Hepatic stellate cell (primary cell): ENCODE data around the gene SPAG16.
"Not testable (repeated sequence)": the region's sequence is repeated elsewhere in the genome, so short reads cannot be mapped to it uniquely, and the experiment has no call there.

Source experiments
- DNase-seq: peaks from one replicate; pipeline ENCODE4 v3.0.0; 2011; ENCODE audit warnings: low spot score

SPAG16 gene

DNA sequence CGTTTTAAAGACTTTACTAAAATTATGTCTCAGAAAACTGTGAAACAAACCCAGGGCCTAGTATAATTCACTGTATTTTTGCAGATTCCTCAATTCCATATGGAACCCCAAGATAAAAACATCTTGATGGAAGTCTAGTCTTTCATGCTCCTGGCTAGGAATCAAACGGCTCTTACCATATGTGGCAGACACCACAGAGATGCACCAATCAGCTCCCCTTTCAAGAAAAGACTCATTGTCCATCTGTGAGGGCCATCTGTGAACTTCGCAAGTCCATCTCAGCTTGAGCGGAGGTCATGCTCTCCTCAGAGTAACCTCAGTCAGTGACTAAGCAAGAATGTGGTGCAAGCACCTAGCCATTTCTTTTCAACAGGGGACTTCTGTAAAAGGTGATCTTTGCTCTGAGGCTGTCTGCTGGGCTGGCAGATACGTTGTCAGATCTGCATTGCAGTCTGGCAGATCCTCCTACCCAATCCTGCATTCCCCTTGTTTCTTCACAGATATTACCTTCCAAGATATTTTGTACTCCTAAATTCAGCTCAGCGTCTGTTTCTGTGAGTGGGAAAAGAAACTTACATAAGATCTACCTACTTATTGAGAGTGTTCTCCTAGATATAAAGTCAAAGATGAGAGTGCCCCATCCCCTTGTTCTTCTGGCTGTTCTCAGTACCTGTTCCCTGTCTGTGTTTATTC is 419.3 kb downstream of the SPAG16 start:
- no peak for DNase-seq

DNA sequence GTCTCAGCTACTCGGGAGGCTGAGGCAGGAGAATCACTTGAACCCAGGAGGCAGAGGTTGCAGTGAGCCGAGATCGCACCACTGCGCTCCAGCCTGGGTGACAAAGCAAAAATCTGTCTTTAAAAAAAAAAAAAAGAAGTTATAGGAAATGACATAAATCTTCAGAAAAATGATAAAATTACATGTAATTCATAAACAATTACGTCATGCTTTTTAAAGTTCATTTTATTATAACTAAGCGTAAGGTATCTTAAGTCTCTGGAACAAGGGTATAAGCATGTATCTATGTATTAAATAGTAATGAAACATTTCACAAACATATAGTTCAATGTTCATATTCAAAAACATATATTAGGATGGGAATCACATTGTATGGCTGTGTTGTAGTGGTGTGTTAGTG is 425.9 kb downstream of the SPAG16 start:
- no peak for DNase-seq

DNA sequence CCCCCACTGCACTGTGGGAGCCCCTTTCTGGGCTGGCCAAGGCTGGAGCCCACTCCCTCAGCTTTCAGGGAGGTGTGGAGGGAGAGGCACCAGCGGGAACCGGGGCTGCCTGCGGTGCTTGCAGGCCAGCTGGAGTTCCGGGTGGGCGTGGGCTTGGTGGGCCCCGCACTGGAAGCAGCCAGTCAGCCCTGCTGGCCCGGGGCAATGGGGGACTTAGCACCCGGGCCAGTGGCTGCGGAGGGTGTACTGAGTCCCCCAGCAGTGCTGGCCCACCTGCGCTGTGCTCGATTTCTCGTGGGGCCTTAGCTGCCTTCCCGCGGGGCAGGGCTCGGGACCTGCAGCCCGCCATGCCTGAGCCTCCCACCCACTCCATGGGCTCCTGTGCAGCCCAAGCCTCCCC is 434.1 kb downstream of the SPAG16 start:
- DNase-seq, result not testable (repeated sequence)

DNA sequence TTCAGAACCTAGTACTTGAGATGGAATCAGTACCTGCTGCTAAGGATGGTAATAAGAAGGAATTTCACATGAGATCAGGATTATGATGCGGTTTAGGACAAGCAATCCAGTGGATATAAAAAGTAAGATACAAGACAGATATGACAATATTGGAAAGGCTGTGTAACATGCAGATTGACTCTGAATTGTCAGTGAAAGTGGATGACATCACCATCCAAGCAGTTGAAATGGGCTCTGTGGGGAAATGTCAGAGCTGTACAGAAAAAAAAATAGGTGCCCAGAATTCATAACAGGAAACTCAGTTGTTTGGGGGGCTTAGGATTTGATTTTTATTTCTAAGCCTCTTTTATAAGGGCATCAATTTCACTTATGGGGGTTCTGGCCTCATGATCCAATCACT is 438.3 kb downstream of the SPAG16 start:
- no peak for DNase-seq

DNA sequence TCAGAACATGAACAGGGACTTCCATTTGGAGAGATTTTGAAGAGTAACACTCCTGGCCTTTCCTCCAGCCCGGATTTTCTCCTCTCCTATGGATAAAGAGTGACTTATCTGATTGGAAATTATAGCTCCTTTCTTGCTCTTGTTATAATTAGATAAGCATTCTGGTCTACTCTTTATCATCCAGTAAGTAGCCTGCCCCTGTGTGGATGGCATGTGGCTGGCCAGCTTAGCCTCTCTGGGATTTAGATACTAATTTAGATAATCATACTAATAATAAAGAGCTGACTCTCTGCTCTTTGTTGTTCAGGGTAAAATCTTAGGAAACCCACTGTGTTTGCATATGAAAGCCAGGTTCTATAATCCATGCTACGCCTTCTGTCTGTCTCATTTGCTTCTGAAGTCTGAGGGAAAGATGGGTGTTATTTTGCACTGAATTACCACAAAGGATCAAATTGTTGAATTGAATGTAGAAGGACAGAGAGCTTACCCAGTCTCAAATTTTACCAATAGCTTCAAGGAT is 438.8 kb downstream of the SPAG16 start:
- DNase-seq, result no peak

DNA sequence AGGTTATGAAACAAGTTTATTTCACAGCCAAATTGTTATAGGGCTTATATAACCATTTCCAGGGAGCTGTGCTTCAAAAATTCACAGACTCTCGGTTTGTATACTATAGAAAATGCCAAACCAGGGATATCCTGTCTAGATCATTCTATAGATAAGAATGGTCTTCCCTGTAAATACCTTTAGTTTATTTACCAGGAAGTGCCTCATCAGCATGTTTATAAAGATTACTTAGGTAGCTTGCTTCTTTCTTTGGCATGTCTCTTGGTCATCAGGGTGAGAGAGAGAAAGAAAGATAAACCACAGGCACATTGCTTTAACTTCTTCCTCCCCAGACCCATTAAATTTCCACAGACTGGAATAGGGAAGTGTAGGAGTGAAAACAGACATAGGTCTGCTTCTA is 439.4 kb downstream of the SPAG16 start:
- no peak for DNase-seq

DNA sequence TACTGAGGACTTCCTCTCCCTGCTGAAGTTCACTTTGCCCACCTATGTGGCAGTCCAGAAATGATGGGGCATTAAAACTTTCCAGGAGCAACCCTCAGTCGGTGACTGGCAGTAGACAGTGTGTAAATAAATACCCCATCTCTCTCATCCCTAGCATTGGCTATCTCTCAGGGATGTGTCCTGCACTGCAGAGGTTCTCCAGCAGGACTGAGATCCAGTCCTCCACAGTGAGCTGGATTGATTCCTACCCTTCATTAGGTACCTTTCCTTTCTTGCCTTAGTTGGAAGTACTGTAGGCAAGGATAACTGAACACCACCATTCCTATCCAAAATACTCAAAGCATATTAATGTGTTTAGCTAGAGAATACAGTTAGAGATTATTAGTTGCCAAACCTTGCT is 441.8 kb downstream of the SPAG16 start:
- no peak for DNase-seq

DNA sequence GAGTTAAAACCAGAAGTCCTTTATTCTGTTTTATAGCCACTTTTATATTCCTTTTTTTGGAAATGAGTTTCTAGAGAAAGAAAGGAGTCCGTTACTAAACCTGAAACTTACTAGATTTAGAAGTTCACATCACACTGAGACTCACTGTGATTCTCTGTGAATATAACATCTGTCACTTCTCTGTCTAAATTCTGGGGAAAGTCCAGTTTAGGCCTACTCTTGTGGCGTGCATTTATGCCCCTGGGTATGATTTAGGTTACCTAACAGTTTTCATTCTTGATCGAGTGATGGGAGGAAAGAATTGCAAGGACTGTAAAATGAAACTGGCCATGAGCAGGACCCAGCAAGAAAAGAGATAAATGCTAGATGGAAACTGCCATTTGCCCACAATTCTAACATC is 449.6 kb downstream of the SPAG16 start:
- DNase-seq, result no peak

DNA sequence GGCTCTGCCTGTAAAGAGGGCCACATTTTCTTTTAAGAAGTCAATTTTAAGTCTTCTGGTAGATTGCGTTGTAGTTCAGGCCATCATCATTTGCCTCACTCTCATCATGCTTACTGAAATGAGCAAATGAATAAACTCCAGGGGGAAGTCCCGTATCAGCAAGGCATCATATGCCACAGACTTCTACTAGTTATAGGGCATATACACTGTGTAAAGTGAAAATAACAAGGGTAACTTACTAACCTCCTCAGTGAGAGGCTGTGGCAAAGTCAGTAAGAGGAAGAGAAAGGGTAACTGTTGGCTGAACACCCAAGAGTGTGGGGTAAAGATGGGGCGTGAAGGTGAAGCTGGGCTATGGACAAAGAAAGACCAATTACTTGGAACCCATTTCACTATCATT is 456.2 kb downstream of the SPAG16 start:
- DNase-seq, result no peak

DNA sequence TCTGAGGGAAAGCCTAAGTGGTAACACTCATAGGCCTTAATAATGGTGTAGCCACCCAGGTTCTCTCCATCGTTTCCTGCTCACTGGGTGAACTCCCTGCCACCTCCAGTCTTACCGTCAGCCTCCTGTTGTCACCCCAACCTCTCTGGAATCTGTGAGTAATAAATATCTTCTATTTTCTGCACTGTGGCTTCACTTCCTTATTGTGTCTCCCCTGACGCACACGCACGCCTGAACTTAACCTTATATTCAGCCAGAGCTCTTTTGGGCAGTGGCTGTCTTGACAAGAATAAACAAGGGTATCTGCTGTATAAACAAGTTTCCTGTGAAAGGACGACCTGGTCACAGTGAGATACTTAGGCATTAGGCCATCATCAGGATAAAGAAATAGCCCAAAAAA is 467.2 kb downstream of the SPAG16 start:
- DNase-seq, result no peak

DNA sequence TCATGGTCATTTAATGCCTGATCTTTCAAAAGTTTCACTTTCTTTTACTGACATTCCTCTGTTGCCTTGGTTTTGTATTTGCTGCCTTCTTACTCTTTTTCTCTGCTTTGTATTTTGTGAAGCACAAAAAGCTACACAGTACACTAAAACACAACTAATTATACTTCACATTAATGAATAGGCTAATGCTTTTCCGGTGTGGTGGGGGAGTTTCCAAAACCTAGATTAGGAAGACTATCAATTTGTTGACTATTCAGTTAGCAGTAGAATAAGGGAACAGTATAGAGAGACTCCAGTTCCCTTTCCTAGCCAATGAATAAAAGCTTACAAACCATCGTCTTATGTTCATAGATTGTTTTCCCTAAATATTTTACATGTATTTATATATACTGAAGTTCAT is 468.3 kb downstream of the SPAG16 start:
- DNase-seq, result no peak

DNA sequence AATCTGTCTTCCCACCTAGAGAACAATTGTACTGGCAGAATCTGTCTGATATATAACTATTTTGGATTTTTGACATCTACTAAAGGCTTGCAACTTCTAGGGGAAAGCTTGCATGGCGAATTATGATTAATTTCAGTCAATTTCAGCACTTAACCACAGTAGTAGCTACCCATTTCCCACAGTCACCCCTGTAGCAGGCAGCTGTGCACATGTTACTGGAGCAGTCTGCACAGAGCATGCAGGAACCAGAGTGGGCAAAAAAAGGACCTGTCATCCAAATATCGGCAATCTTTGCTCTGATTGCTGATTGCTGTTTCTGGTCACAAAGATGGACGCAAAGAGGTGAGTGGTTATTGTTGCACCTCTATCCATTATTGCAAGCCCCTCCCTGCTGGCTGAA is 473.3 kb downstream of the SPAG16 start:
- no peak for DNase-seq

DNA sequence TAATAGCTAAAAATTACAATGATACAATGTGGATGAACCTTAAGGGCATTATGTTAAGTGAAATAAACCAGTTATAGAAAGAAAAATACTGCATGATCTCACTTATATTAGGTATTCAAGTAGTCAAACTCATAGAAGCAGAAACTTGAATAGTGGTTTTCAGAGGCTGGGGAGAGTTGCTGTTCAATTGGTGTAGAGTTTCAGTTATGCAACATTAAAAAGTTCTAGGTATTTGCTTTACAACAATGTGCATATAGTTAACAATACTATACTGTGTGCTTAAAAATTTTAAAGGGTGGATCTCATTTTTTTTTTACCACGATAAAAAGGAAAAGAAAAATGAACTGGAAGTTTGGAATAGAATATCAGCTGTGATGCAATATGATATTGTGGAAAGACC is 479.1 kb downstream of the SPAG16 start:
- DNase-seq, result no peak

DNA sequence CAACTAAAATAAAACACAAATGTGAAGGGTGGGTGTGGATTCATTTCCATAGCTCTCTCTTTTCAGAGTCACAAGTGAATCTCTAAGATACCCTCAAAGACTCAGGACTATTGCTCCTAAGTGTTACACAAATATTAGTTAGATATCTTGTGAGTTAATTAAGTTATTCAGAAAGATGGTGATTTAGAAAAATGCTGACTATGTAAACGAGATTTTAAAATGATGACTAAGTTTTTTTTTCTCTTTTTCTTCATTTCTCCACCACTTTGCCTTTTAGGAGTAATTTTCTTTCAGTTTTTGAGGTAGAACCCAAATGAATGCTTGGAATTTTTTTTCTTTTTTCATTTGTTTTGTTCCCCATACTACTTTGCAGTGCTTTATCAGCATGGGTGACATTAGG is 479.7 kb downstream of the SPAG16 start:
- no peak for DNase-seq

DNA sequence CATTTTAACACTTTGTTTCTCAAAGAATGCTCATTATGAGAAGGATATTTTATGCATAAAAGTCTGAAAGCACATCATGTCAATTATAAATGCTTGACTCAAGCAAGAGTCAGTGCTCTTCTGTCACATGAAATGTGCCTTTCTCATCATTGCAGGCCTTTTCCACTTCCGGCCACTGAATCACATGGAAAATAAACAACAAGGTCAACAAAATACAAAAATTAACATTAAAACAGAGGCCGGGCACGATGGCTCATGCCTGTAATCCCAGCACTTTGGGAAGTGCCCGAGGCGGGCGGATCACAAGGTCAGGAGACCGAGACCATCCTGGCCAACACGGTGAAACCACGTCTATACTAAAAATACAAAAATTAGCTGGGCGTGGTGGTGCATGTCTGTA is 480.6 kb downstream of the SPAG16 start:
- DNase-seq, result no peak

DNA sequence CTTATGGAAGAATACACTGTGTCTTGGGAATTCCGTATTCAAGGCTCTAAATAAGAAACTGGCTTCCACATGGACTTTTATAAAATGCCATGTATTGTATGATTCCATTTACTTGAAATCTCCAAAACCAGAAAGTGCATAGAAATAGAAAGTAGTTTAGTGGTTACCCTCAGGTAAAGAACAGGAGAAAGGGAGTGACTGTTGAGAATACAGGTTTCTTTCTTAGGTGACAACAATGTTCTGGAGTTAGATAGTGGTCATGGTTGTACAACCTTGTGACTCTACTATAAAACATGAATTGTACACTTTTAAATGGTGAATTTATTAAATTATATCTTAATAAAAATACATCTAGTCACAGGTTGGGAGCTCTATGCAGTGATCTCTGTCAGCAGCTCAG is 481.8 kb downstream of the SPAG16 start:
- DNase-seq, result no peak

DNA sequence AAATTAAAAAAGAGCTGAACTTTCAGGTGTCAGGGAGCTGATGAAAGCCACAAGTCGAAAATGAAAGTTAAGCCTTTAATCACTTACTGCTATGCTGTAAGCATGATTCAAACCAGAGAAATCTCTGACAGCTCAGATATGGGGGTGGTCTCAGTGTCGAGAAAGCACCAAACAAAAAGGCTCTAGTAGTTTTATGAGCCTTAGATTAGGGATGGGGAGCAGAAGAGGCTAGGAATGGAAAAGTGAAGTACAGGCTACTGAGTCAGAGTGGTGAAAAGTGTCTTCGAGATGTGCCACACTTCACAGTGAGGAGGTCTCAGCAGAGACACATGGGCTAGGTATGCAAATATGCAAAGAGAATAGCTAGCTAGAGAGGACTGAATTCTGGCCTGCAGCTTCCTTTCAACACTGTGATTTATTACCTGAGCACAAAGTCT is 482.2 kb downstream of the SPAG16 start:
- DNase-seq, result no peak

DNA sequence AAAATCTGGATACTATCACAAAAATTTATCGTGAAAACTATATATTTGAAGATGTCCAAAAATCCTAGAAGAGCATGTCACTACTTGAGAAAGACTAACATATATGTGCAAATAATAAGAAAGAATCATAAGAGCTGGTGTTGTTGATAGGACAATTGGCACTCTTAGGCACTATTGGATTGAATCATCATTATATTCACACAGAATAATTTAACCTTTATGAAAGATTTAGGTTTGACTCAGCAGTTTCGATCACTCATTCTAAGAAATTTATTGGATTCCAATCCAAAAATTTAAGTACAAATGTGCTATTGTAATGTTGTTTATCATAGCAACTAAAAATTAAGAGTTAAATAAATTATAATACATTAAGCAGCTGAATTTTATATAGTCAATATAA is 503.6 kb downstream of the SPAG16 start:
- DNase-seq, result no peak

DNA sequence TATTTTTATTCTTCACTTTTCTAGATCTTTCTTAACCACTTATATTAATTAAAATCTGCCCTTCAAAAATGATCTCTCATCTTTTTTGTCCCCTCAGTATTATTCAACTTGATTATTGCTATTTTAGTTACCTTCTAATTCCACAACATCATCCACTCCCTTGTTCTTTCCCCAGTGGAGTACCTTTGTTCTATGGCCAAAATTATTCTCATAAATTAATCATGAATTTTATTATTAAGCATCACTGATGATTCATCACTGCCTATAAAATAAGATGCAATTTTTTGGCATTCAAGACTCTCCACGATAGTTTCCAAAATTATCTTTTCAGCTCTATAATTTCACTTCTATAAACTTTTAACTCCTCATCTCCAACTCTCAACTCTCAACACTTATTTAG is 505.7 kb downstream of the SPAG16 start:
- DNase-seq, result no peak

DNA sequence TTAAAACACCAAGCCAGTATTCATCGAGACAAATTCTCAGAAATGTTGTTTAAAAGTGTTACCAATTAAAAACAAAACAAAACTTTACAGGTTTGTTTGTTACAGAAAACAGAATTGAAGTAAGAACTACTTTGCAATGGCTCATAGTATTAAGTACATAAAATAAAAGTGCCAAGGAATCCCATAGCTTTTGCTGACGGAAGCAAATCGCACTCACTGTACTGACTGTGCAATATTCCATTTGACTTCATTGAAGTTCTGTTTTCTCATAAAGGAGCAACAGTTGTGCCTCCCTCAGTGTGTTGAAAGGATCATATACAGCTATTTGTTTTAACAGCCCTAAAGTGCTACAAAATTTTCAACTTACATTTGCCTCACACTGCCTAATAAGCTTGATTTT is 507.8 kb downstream of the SPAG16 start:
- no peak for DNase-seq

DNA sequence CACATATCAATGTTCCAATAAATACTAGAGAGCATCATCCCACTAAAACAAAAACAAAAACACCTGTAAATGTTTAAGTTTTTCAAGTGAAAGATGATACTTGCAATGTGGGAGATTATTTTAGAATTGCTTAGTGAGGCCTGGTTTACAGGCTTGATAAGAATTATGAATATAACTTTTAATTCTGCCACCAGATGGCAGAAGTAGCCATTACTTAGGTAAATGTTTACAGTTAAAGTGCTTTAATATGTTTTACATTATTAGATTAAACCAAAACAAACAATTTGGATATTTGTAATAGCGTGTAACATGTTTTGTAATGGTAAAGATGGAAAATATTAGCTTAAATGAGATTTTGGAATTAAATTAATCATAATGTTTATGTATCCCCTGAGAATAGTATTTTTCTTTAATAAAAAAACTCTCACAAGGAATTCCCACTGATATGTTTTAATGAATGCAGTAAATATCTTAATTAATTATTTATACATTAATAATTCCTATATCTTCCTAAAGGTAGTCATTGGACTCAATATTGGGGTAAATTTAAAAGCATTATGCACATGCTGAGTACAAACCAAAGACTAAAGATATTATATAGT is 522.0 kb downstream of the SPAG16 start:
- no peak for DNase-seq

DNA sequence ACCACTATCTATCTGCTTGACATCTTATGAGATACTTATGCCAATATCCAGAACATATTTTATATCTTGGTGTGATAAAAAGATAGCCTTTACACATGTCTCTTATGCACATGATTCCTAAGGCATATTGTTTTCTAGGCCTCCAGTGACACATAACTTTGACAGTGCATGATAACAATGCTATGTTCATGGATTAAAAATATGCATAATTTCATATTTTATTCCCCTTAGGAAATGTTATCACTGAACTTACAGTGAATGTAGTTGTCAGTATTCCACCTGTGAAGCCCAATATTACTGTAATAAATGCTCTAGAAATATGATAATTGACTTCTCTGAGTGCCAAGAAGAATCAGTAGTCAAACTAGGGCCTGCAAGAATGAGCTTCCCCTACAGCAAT is 532.3 kb downstream of the SPAG16 start:
- no peak for DNase-seq

DNA sequence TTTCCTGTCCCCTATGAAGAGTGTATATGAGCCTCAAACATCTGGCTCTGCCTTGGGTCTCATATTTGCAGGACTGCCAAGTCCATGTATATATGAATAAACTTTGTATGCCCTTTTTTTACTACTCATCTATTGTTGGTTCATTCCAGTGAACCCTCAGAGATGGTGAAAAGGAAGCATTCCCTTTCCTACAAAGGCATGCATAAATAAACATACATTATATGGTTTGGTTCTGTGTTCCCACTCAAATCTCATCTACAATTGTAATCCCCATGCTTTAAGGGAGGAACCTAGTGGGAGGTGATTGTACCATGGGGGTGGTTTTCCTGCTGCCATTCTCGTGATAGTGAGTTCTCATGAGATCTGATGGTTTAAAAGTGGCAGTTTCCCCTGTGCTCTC is 534.2 kb downstream of the SPAG16 start:
- DNase-seq, result no peak

DNA sequence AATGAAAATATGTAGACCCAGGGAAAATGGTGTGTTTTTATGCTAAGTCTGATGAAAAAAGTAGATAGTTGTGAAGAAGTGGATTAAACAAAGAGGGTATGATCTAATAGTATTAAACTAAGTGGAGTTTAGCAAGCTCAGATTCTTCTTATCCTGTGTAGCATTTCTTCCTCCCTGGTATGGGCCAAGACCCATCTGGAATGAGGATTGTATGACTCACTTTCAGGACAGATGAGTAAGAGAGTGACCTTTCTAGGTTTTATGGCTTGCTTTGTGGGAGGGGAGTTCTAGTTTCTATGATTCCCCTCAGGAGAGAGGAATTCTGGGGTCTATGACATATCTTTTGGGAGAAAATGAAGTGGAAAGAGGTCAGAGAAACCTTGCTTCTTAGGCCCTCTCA is 550.1 kb downstream of the SPAG16 start:
- no peak for DNase-seq
